ENCODE results near the gene CDC5L.

GRCh38 chr6:44387346-44388134 lies at the start of gene CDC5L:
- TF ChIP-seq PRDM10 (CRISPR knock-in tag; IDR thresholded peaks at IDR 0.05; ENCODE audit: low read depth) (peak; percentile 71), JUNB (CRISPR knock-in tag; IDR thresholded peaks at IDR 0.05; ENCODE audit: borderline replicate concordance) (no peak), ZNF503 (CRISPR knock-in tag; IDR thresholded peaks at IDR 0.05) (peak; percentile 18; the same call in 1 of the 2 replicates), ZNF337 (CRISPR knock-in tag; IDR thresholded peaks at IDR 0.05; ENCODE audit: borderline replicate concordance, low read depth) (peak; percentile 85; the same call in 1 of the 2 replicates), JARID2 (CRISPR knock-in tag; IDR thresholded peaks at IDR 0.05; ENCODE audit: insufficient replicate concordance) (no peak), ZNF766 (CRISPR knock-in tag; IDR thresholded peaks at IDR 0.05; ENCODE audit: borderline replicate concordance) (peak; percentile 86; the same call in 1 of the 2 replicates), CSRNP1 (CRISPR knock-in tag; IDR thresholded peaks at IDR 0.05) (no peak; the same call in 1 of the 2 replicates), U2AF2 (IDR thresholded peaks at IDR 0.05; ENCODE audit: low read depth, low read length) (no peak), POLR2G (IDR thresholded peaks at IDR 0.05; ENCODE audit: low read depth, low read length) (peak; percentile 99), TAF1 (CRISPR knock-in tag; IDR thresholded peaks at IDR 0.05) (peak; percentile 82), JUN (CRISPR knock-in tag; IDR thresholded peaks at IDR 0.05) (peak; percentile 5; the same call in 1 of the 2 replicates), RNF2 (conservative IDR thresholded peaks at IDR 0.05; ENCODE audit: low read depth) (peak; percentile 96)
